ENCODE data around the gene ISCU.

Gene ISCU

DNA sequence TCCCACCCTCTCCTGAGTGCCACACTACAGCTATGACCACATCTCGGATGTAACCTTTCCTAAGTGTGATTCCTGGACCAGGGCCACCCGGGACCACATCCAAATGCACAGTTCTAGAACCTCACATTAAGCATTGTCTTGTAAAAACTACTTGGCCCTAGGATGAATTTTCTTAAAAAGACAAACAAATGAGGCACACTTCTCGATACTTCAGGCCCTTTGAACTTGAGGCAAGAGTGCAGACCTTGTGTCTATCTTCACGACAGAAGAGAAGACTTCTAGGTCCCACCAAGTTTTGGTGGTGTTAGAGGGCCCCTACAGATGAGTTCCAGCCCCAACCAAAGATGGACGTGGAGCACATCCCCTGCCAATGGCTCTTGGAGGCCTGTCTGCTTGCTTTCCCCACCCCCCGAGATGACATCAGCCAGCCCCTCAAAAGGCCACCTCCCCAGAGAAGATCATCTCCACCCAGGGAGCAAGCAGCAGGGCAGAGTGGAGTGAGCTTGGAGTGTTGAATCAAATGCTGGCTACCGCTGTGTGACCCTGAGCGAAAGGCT, 9.3 kb downstream of the ISCU start:
- no peak for TF ChIP-seq POLR2AphosphoS5 (IDR thresholded peaks at IDR 0.05; ENCODE audit: low read depth, low read length)
- no peak for TF ChIP-seq SIN3A (IDR thresholded peaks at IDR 0.05; ENCODE audit: borderline replicate concordance, insufficient read depth, low read length)
- no peak for TF ChIP-seq FOXP2 (optimal IDR thresholded peaks at IDR 0.05; ENCODE audit: borderline replicate concordance, extremely low read depth, extremely low read length, insufficient read depth)
- no peak for TF ChIP-seq REST (IDR thresholded peaks at IDR 0.05; ENCODE audit: insufficient read depth in 1 of 2, low read depth in 2 of 2, low read length in 2 of 2)
- no peak for TF ChIP-seq TAF1 (IDR thresholded peaks at IDR 0.05; ENCODE audit: borderline replicate concordance, insufficient read depth, low read length)

DNA sequence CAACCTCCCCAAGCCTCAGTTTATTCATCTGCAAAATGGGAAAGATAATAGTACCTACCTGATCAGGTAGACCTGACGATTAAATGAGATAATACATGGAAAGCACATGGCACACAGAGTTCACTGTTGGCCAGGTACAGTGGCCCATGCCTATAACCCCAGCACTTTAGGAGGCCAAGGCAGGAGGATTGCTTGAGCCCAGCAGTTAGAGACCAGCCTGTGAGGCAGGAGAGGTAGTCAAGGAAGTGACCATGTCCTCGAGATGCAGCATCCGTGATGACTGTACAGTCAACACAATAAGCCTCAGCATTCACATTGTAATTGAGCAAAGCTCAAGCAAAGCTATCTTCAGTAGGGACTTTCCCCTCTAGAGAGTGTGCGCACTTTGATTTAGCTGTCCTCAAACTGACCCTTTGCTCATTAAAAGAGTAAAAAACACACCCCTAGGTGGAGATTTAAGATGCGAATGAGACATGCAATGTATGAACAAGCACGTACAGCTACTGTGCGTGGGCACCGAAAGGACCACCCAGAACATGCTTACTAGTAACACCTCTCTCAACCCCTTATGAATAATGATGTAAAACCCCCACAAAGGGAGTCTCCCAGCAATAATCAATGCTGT, 9.9 kb downstream of the ISCU start:
- TF ChIP-seq FOXP2 (optimal IDR thresholded peaks at IDR 0.05; ENCODE audit: borderline replicate concordance, extremely low read depth, extremely low read length, insufficient read depth) (no peak), TAF1 (IDR thresholded peaks at IDR 0.05; ENCODE audit: borderline replicate concordance, insufficient read depth, low read length) (no peak), POLR2AphosphoS5 (IDR thresholded peaks at IDR 0.05; ENCODE audit: low read depth, low read length) (no peak), SIN3A (IDR thresholded peaks at IDR 0.05; ENCODE audit: borderline replicate concordance, insufficient read depth, low read length) (no peak), REST (IDR thresholded peaks at IDR 0.05; ENCODE audit: insufficient read depth in 1 of 2, low read depth in 2 of 2, low read length in 2 of 2) (no peak)

GRCh38 chr12:108573317-108573716, 10.9 kb downstream of the ISCU start:
- no peak for TF ChIP-seq FOXP2 (optimal IDR thresholded peaks at IDR 0.05; ENCODE audit: borderline replicate concordance, extremely low read depth, extremely low read length, insufficient read depth)
- no peak for TF ChIP-seq POLR2AphosphoS5 (IDR thresholded peaks at IDR 0.05; ENCODE audit: low read depth, low read length)
- no peak for TF ChIP-seq TAF1 (IDR thresholded peaks at IDR 0.05; ENCODE audit: borderline replicate concordance, insufficient read depth, low read length)
- no peak for TF ChIP-seq SIN3A (IDR thresholded peaks at IDR 0.05; ENCODE audit: borderline replicate concordance, insufficient read depth, low read length)
- TF ChIP-seq REST (IDR thresholded peaks at IDR 0.05; ENCODE audit: insufficient read depth in 1 of 2, low read depth in 2 of 2, low read length in 2 of 2), result no peak

GRCh38 chr12:108575199-108575912, 13.0 kb downstream of the ISCU start:
- no peak for TF ChIP-seq TAF1 (IDR thresholded peaks at IDR 0.05; ENCODE audit: borderline replicate concordance, insufficient read depth, low read length)
- no peak for TF ChIP-seq REST (IDR thresholded peaks at IDR 0.05; ENCODE audit: insufficient read depth in 1 of 2, low read depth in 2 of 2, low read length in 2 of 2)
- TF ChIP-seq SIN3A (IDR thresholded peaks at IDR 0.05; ENCODE audit: borderline replicate concordance, insufficient read depth, low read length), result no peak
